GM13977 (cell line): ENCODE results near the gene MLH3.

Experiments
- DNase-seq: peaks from one replicate; pipeline ENCODE4 v3.0.0; 2012; ENCODE audit warnings: low spot score
- in situ Hi-C: fragments of 300-500 bp; cut with MboI; formaldehyde crosslinking; loops from one replicate; pipeline ENCODE4 v1.12.0; 2022; ENCODE audit warnings: low sequenced_read_pairs, low pct_unique_long_range_greater_than_20kb, mixed read lengths, inconsistent platforms; ENCODE audit not compliant: unreplicated experiment
- TF ChIP-seq, protein P1 (sequence below): IDR thresholded peaks from 2 replicates; pipeline ENCODE4 v1.5.1; 2012; ENCODE audit warnings: mild to moderate bottlenecking, control low read depth; ENCODE audit not compliant: insufficient read depth; ENCODE audit errors: extremely low read depth, missing control alignments

Gene MLH3

DNA sequence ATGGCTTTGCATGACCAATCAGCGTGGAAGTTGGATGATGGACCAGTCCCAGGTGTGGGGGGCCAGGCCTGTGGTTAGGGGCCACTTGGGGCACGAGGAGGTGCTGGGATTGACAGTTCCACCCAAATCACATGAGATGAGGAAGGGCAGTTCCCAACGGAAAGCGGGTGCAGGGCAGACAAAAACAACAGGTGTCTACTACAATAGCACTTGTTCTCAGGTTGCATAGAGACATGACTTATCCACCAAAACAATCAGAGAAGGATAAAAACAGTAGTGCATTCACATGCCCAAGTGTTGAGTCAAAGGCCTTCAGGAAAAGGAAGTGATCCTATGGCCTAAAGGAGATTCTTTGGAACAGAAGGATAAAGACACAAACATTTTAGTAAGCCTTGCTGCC lies 63.1 kb downstream of the MLH3 start:
- TF ChIP-seq, protein P1, sequence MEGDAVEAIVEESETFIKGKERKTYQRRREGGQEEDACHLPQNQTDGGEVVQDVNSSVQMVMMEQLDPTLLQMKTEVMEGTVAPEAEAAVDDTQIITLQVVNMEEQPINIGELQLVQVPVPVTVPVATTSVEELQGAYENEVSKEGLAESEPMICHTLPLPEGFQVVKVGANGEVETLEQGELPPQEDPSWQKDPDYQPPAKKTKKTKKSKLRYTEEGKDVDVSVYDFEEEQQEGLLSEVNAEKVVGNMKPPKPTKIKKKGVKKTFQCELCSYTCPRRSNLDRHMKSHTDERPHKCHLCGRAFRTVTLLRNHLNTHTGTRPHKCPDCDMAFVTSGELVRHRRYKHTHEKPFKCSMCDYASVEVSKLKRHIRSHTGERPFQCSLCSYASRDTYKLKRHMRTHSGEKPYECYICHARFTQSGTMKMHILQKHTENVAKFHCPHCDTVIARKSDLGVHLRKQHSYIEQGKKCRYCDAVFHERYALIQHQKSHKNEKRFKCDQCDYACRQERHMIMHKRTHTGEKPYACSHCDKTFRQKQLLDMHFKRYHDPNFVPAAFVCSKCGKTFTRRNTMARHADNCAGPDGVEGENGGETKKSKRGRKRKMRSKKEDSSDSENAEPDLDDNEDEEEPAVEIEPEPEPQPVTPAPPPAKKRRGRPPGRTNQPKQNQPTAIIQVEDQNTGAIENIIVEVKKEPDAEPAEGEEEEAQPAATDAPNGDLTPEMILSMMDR: no peak
- in situ Hi-C loops: no loop called here
- DNase-seq: no peak

DNA sequence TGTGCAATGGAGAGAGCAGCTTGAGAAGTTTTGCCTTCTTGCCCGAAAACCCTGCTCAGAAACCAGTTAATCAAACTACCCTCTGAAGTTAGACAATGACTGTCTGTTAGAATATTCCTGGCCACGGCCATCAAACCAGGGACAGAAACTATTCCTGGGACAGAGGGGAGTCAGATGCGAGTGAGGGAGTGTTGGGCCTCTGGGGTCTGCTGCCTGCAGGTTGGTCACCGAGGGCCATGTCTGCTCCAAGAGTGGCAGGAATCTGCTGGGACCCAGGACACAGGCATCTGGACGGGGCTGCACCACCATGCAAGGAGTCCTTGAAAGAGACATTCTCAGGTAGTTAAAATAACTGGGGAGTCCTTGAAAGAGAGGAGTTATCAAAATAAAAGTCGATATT lies 65.5 kb downstream of the MLH3 start:
- TF ChIP-seq, protein P1: no peak
- no peak for DNase-seq
- in situ Hi-C loops: no loop called here

DNA sequence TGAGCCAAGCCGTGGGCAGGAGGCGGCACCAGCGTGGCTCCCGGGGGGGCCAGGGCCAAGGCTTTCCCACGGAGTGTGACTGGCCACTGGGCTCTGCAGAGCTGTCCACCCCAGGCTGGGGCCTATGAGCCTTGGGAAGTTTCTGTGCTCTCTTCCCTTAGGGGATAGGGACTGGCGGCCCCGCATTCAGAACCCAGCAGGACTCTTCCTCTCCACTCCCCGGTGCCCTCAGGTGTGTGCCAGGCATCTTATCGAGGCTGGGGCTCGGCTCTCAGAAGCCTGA lies 66.3 kb downstream of the MLH3 start:
- TF ChIP-seq, protein P1: no peak
- in situ Hi-C loops: no loop called here
- DNase-seq: no peak

DNA sequence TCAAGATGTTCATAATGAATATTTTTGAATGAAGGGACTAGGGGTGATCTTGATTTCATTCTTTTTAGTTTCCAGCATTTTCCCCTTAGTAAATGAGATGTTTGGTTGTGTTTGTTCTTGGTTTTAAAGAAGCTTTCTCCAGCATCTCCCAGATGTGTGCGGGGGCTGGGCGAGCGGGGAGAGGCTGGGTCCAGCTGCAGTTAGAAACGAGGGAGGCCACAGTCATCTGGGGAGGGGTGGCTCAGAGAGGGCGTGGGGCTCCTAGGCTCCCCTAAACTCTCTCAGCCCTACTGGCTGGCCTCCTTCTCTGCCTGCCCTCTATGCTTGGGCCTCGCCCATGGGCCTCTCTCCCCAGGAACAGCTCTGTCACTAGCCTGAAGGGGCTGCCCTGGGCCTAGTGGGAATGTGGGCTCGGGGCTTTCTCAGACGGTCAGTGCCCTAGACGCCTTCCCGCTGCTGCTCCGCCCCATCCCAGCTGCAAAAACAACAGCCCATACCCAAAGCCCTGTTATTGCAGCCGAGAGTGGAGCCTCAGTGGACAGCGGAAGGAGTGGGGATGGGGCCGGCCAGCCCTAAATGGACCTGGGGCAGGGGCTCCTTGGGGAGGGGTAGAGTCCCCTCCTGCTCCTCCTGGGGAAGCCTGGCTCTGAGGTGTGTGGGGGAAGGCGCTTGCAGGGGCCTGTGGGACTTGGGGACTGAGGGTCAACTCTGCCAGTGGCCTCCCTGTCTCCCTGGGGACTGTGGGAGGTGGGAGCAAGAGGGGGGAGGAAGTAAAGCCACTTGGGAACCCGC lies 66.8 kb downstream of the MLH3 start:
- TF ChIP-seq, protein P1: no peak
- no peak for DNase-seq
- in situ Hi-C loops: no loop called here

DNA sequence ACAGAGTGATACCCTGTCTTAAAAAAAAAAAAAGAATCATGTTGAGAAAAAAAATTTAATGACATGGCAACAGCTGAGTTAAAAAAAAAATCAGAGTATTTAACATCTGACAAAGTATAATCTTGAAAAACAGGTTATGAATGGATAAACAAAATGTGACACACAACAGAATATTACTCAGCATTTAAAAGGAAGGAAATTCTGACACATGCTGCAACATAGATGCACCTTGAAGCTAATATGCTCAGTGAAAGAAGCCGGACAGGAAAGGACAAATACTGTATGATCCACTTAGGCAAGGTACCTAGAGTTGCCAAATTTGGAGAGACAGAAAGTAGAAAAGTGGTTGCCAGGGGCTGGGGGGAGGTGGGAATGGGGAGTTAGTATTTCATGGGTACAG lies 67.9 kb downstream of the MLH3 start:
- TF ChIP-seq, protein P1: no peak
- in situ Hi-C loops: no loop called here
- no peak for DNase-seq

DNA sequence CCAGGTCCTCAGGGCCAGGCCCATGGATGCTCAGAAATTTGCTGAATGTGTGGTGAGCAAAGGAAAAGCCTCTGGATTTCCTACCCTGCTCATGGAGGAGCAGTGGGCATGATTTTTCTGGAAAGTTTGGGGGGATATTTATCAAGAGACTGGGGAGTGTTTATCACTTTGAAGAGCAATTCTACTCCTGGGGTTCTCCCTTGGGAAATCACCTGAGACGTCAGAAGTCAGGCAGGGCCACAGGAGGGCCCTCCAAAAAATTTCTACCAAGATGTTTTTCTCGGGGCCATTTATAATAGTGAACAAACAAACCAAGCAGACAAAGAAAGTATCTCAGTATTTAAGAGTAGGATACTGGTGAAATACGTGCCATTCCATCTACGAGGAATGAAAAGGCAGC lies 68.6 kb downstream of the MLH3 start:
- DNase-seq: peak; percentile 56
- in situ Hi-C loops: no loop called here
- TF ChIP-seq, protein P1: no peak

DNA sequence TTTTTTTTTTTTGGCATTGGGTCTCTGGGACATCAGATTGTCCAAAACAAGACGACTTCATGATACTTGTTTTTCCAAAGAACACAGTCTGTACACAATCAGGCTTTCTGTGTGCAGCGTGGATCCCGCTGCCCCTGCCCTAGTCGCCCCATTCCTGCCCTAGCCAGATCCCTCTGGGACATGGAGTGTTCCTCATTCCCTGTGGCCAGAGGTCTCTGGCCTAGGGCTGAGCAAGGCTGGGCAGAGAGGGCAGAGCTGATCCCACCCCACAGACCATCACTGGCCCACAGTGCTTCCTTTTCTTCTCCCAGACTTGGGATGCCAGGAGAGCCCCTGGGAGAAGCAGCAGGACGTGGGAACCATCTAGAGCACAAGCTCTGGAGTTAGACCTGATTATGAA lies 69.4 kb downstream of the MLH3 start:
- TF ChIP-seq, protein P1: no peak
- no peak for DNase-seq
- in situ Hi-C loops: no loop called here
